Gastroesophageal sphincter (tissue), 3 donors: ENCODE data around the gene BAHCC1.

Source experiments
- EP300 ChIP-seq: sonication (generic); formaldehyde crosslinking; IDR thresholded peaks from one replicate; pipeline ENCODE4 v1.6.1; 2017; ENCODE audit warnings: antibody characterized with exemption, mild to moderate bottlenecking
- POLR2A ChIP-seq, 2 donors: fragments of 450-650 bp; IDR thresholded peaks; one replicate each; pipeline ENCODE4 v1.6.1; 2017; ENCODE audit warnings: antibody characterized with exemption in 2 of 2, mild to moderate bottlenecking in 2 of 2, moderate library complexity in 1 of 2
- POLR2AphosphoS5 ChIP-seq: sonication (generic); formaldehyde crosslinking; IDR thresholded peaks from one replicate; pipeline ENCODE4 v1.6.1; 2017; ENCODE audit warnings: antibody characterized with exemption
- TF ChIP-seq, protein P1 (sequence below), 4 experiments: fragments of 200-600 bp in 2 of 4; fragments of 450-650 bp in 2 of 4; sonication (generic) in 1 of 4; IDR thresholded peaks; one replicate each; pipeline ENCODE4 v1.5.1; 2017 to 2019; ENCODE audit warnings: antibody characterized with exemption in 4 of 4, mild to moderate bottlenecking in 2 of 4, moderate library complexity in 2 of 4

DNA sequence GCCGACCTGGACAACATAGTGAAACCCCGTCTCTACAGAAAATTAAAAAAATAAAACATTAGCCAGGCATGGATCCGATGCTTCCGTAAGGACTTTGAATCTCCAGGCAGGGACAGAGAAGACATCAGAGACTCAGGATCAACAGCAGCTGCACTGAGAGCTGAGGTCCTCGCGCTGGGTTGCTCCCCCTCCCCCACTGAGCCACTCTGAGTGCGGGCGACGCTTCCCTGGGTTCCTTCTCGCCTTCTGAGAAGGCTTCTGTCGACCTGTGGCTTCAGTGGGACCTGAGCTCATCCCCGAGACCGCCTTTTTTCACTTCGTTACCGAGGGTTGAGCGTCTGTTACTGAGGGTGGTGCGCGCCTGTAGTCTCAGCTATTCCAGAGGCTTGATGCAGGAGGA lies 96.9 kb downstream of the BAHCC1 start:
- TF ChIP-seq, protein P1, sequence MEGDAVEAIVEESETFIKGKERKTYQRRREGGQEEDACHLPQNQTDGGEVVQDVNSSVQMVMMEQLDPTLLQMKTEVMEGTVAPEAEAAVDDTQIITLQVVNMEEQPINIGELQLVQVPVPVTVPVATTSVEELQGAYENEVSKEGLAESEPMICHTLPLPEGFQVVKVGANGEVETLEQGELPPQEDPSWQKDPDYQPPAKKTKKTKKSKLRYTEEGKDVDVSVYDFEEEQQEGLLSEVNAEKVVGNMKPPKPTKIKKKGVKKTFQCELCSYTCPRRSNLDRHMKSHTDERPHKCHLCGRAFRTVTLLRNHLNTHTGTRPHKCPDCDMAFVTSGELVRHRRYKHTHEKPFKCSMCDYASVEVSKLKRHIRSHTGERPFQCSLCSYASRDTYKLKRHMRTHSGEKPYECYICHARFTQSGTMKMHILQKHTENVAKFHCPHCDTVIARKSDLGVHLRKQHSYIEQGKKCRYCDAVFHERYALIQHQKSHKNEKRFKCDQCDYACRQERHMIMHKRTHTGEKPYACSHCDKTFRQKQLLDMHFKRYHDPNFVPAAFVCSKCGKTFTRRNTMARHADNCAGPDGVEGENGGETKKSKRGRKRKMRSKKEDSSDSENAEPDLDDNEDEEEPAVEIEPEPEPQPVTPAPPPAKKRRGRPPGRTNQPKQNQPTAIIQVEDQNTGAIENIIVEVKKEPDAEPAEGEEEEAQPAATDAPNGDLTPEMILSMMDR (IDR thresholded peaks at IDR 0.05): no peak
- TF ChIP-seq POLR2AphosphoS5 (no peak), POLR2A (IDR thresholded peaks at IDR 0.05) (no peak), EP300 (no peak)
